H1 (cell line): ENCODE results near the gene C16orf90. TPM values are rescaled to one million over a fixed set of nuclear protein-coding genes. Genes with fewer than 3 reads are reported as not detected.

ENCODE experiments used
- CTCF ChIA-PET: fragments of 300-600 bp; sonication (Branson Sonifier 250); formaldehyde crosslinking; loops from one replicate; lab custom pipeline; 2021; ENCODE audit not compliant: partially characterized antibody; lab: Charles Lee
- POLR2A ChIA-PET: fragments of 300-600 bp; sonication (Branson Sonifier 250); formaldehyde crosslinking; loops from one replicate; lab custom pipeline; 2021; ENCODE audit warnings: inconsistent platforms; ENCODE audit not compliant: partially characterized antibody; lab: Charles Lee
- DNase-seq, 2 experiments: peaks; one replicate each; pipeline versions ENCODE4 v3.0.0 to v3.0.0-alpha.2; 2010 to 2022; ENCODE audit warnings: low spot score in 2 of 2, low read depth in 1 of 2, mixed read lengths in 1 of 2
- FAIRE-seq: peaks from 2 replicates; lab custom pipeline; 2011; peaks lifted over from hg19 to GRCh38; lab: Jason Lieb, UNC
- H2AFZ ChIP-seq: 2 replicates; pipeline ENCODE4 v1.8.1; 2012; ENCODE audit warnings: low read length, inconsistent platforms
- H2AK5ac ChIP-seq: 2 replicates; pipeline ENCODE4 v1.6.1; 2013; ENCODE audit warnings: low read depth, low read length
- H2BK120ac ChIP-seq: replicated peaks from 2 replicates; pipeline ENCODE3; 2013; ENCODE audit warnings: low read depth, low read length, inconsistent platforms
- H2BK12ac ChIP-seq: 2 replicates; pipeline ENCODE4 v1.6.1; 2013; ENCODE audit warnings: low read depth, low read length
- H2BK15ac ChIP-seq: 2 replicates; pipeline ENCODE4 v1.6.1; 2013; ENCODE audit warnings: low read length
- H2BK20ac ChIP-seq: 2 replicates; pipeline ENCODE4 v1.6.1; 2013; ENCODE audit warnings: low read length
- H2BK5ac ChIP-seq: 2 replicates; pipeline ENCODE4 v1.6.1; 2013; ENCODE audit warnings: low read depth, low read length
- H3K14ac ChIP-seq: 2 replicates; pipeline ENCODE4 v1.6.1; 2013; ENCODE audit warnings: inconsistent platforms; ENCODE audit not compliant: insufficient read length
- H3K18ac ChIP-seq: 2 replicates; pipeline ENCODE4 v1.6.1; 2013; ENCODE audit warnings: low read length; ENCODE audit errors: extremely low read depth
- H3K23ac ChIP-seq: 2 replicates; pipeline ENCODE4 v1.6.1; 2013; ENCODE audit warnings: inconsistent platforms; ENCODE audit not compliant: insufficient read length
- H3K23me2 ChIP-seq: 2 replicates; pipeline ENCODE4 v1.6.1; 2013; ENCODE audit warnings: low read depth, low read length
- H3K27ac ChIP-seq: 2 replicates; pipeline ENCODE4 v1.6.1; 2011; ENCODE audit warnings: low read depth, low read length, inconsistent platforms
- H3K27me3 ChIP-seq, 4 experiments: replicated peaks in 1 of 4; 1 replicate in 1 of 4; 2 replicates in 3 of 4; pipeline versions ENCODE4 v1.6.1 to v1.8.1; 2011 to 2013; ENCODE audit warnings: low read length in 3 of 4, mild to moderate bottlenecking in 3 of 4, inconsistent platforms in 2 of 4, mixed read lengths in 2 of 4, moderate library complexity in 1 of 4; ENCODE audit not compliant: control insufficient read depth in 3 of 4, insufficient read depth in 3 of 4; ENCODE audit errors: extremely low read depth in 1 of 4
- H3K36me3 ChIP-seq, 4 experiments: 2 replicates each; pipeline versions ENCODE4 v1.6.1 to v1.8.1; 2011 to 2013; ENCODE audit warnings: mild to moderate bottlenecking in 4 of 4, low read length in 3 of 4, moderate library complexity in 2 of 4, control low read depth in 1 of 4, inconsistent platforms in 1 of 4; ENCODE audit not compliant: insufficient read depth in 4 of 4, control insufficient read depth in 2 of 4
- H3K4ac ChIP-seq: replicated peaks from 2 replicates; pipeline ENCODE3; 2013; ENCODE audit warnings: low read length, low read depth, mixed read lengths, inconsistent platforms; ENCODE audit not compliant: insufficient read length
- H3K4me1 ChIP-seq, 4 experiments: replicated peaks in 1 of 4; 1 replicate in 1 of 4; 2 replicates in 3 of 4; pipeline versions ENCODE4 v1.6.1 to v1.8.1; 2011 to 2013; ENCODE audit warnings: low read length in 3 of 4, inconsistent platforms in 2 of 4, mixed read lengths in 1 of 4; ENCODE audit not compliant: insufficient read depth in 4 of 4, control insufficient read depth in 3 of 4
- H3K4me2 ChIP-seq, 2 experiments: 2 replicates each; pipeline versions ENCODE4 v1.6.1 to v1.8.1; 2011 to 2013; ENCODE audit warnings: low read depth in 2 of 2, low read length in 2 of 2, control low read depth in 1 of 2, inconsistent platforms in 1 of 2, mild to moderate bottlenecking in 1 of 2; ENCODE audit not compliant: insufficient read depth in 1 of 2
- H3K4me3 ChIP-seq, 4 experiments: fragments of 200-600, 300-600 bp in 1 of 4; sonication (generic), shearing (Covaris generic), sonication (Bioruptor Twin) in 1 of 4; 2 replicates each; pipeline versions ENCODE4 v1.5.1 to v1.8.1; 2011 to 2016; ENCODE audit warnings: low read length in 4 of 4, low read depth in 3 of 4, control low read depth in 2 of 4, inconsistent platforms in 2 of 4, mild to moderate bottlenecking in 2 of 4, mixed read lengths in 1 of 4, moderate library complexity in 1 of 4; ENCODE audit not compliant: insufficient read depth in 2 of 4; ENCODE audit errors: extremely low read depth in 1 of 4
- H3K56ac ChIP-seq: replicated peaks from 2 replicates; pipeline ENCODE3; 2013; ENCODE audit warnings: low read depth, mild to moderate bottlenecking, mixed read lengths, low read length, inconsistent platforms; ENCODE audit not compliant: insufficient read length
- H3K79me1 ChIP-seq: 2 replicates; pipeline ENCODE4 v1.6.1; 2013; ENCODE audit warnings: low read depth, low read length, control low read depth
- H3K79me2 ChIP-seq, 2 experiments: 2 replicates each; pipeline versions ENCODE4 v1.6.1 to v1.8.1; 2012 to 2013; ENCODE audit warnings: low read length in 2 of 2, mild to moderate bottlenecking in 2 of 2, inconsistent platforms in 1 of 2; ENCODE audit not compliant: insufficient read depth in 2 of 2, control insufficient read depth in 1 of 2
- H3K9ac ChIP-seq, 4 experiments: replicated peaks in 1 of 4; 1 replicate in 1 of 4; 2 replicates in 3 of 4; pipeline versions ENCODE4 v1.6.1 to v1.8.1; 2011 to 2013; ENCODE audit warnings: low read depth in 3 of 4, low read length in 3 of 4, control low read depth in 2 of 4, mild to moderate bottlenecking in 2 of 4, moderate library complexity in 2 of 4, inconsistent platforms in 1 of 4; ENCODE audit errors: extremely low read depth in 1 of 4
- H3K9me3 ChIP-seq, 2 experiments: 2 replicates each; pipeline versions ENCODE4 v1.6.1 to v1.8.1; 2012 to 2013; ENCODE audit warnings: mild to moderate bottlenecking in 2 of 2, moderate library complexity in 2 of 2, control low read depth in 1 of 2, inconsistent platforms in 1 of 2, low read depth in 1 of 2, low read length in 1 of 2, mixed read lengths in 1 of 2; ENCODE audit not compliant: insufficient read depth in 2 of 2
- H4K20me1 ChIP-seq, 2 experiments: replicated peaks in 1 of 2; 2 replicates each; pipeline versions ENCODE3 to v1.8.1; 2011 to 2013; ENCODE audit warnings: inconsistent platforms in 2 of 2, low read length in 2 of 2, mild to moderate bottlenecking in 1 of 2; ENCODE audit not compliant: insufficient read depth in 2 of 2, control insufficient read depth in 1 of 2
- H4K5ac ChIP-seq: 2 replicates; pipeline ENCODE4 v1.6.1; 2013; ENCODE audit warnings: low read length, low read depth, mixed read lengths, inconsistent platforms; ENCODE audit not compliant: insufficient read length
- H4K8ac ChIP-seq: 2 replicates; pipeline ENCODE4 v1.8.0; 2013; ENCODE audit warnings: mild to moderate bottlenecking, moderate library complexity, low read length, inconsistent platforms; ENCODE audit not compliant: insufficient read depth; ENCODE audit errors: extremely low read depth
- H4K91ac ChIP-seq: replicated peaks from 2 replicates; pipeline ENCODE3; 2013; ENCODE audit warnings: low read length, mixed read lengths, inconsistent platforms; ENCODE audit not compliant: insufficient read length
- GTF2F1 ChIP-seq: IDR thresholded peaks from 2 replicates; pipeline ENCODE4 v1.6.1; 2012; ENCODE audit warnings: low read depth, low read length, improper control_type of control experiment, borderline replicate concordance
- MAX ChIP-seq: IDR thresholded peaks from 2 replicates; pipeline ENCODE4 v1.6.1; 2012; ENCODE audit warnings: inconsistent platforms
- NANOG ChIP-seq: IDR thresholded peaks from 2 replicates; pipeline ENCODE4 v1.6.1; 2011; ENCODE audit warnings: low read length, low read depth, mild to moderate bottlenecking, inconsistent platforms; ENCODE audit not compliant: insufficient read depth, poor library complexity, severe bottlenecking
- RFX5 ChIP-seq: IDR thresholded peaks from 2 replicates; pipeline ENCODE4 v1.6.1; 2011; ENCODE audit warnings: low read depth, low read length, improper control_type of control experiment, borderline replicate concordance
- SIN3A ChIP-seq, 2 experiments: IDR thresholded peaks in 1 of 2; conservative IDR thresholded peaks in 1 of 2; 2 replicates each; pipeline ENCODE4 v1.6.1; 2011 to 2012; ENCODE audit warnings: low read length in 2 of 2, improper control_type of control experiment in 1 of 2, low read depth in 1 of 2, mild to moderate bottlenecking in 1 of 2
- SIRT6 ChIP-seq: IDR thresholded peaks from one replicate; pipeline ENCODE4 v1.7.1; 2012; ENCODE audit warnings: low read length, inconsistent platforms
- WGBS, 2 experiments: shearing (Covaris generic) in 1 of 2; methylation state at CpG; one replicate each; pipeline versions ENCODE4 v1.1.6 to v1.1.7; 2013 to 2015; ENCODE audit warnings: low lambda C conversion rate in 2 of 2, mixed read lengths in 2 of 2, inconsistent platforms in 1 of 2, low coverage in 1 of 2, missing lambda C conversion rate in 1 of 2; ENCODE audit not compliant: insufficient replicate concordance in 2 of 2, insufficient coverage in 1 of 2, insufficient read length in 1 of 2; ENCODE audit errors: extremely low coverage in 1 of 2, missing lambda C conversion rate in 1 of 2; 5-methylcytosine and 5-hydroxymethylcytosine counted together
- polyA plus RNA-seq, 7 experiments: library from polyadenylated mRNA; depleted of rRNA in 3 of 7; stranded (reverse) in 5 of 7; unstranded in 2 of 7; fragments of >200 nt in 5 of 7; fragments of 200-250 nt in 2 of 7; gene quantifications; 1 replicate in 5 of 7; 2 replicates in 1 of 7; 4 replicates in 1 of 7; pipeline versions ENCODE4 v1.2.1 to v1.2.3, GENCODE V29; 2011 to 2013; ENCODE audit warnings: missing spikeins in 2 of 7, mixed read lengths in 2 of 7
- total RNA-seq: library from RNA; stranded (reverse); fragmentation: NEBNext Ultra II Directional; extraction: Animal tissue kit (Norgen Biotek cat#: 25700); gene quantifications from 2 replicates; pipeline ENCODE4 v1.2.1, GENCODE V29; 2021

C16orf90 gene
- total and polyA plus RNA-seq, 2 of the 8 experiments (the other 6 are each of a cell fraction or from before 2014, with no cell fraction given), result not detected

GRCh38 chr16:3488801-3489200, 6.5 kb downstream of the C16orf90 start:
- H2AFZ ChIP-seq, result no peak overlapping the region
- H4K5ac ChIP-seq, result no peak overlapping the region
- H2BK15ac ChIP-seq, result no peak overlapping the region
- H2BK12ac ChIP-seq, result no peak overlapping the region
- 76% methylated on average over 9 of the region's 13 CpGs; no CpG with 5 or more reads in 1 of the 2 experiments for WGBS, 2 experiments
- H4K20me1 ChIP-seq, result peaks cover 2 to 7% of the 10 kb centered on the region in 2 experiments
- no peak overlapping the region for H3K9ac ChIP-seq
- FAIRE-seq (no peak), DNase-seq (no peak)
- H3K4me3 ChIP-seq, result no peak overlapping the region
- H3K4me1 ChIP-seq, result no peaks in the 10 kb centered on the region
- no peak overlapping the region for H3K4me2 ChIP-seq
- no peak overlapping the region for H3K56ac ChIP-seq
- no peaks in the 10 kb centered on the region; the same call in 1 of the 2 replicates for H3K79me1 ChIP-seq
- TF ChIP-seq SIRT6, result no peak
- no peak for TF ChIP-seq MAX
- TF ChIP-seq NANOG, result no peak
- no peak for TF ChIP-seq RFX5
- no peak for TF ChIP-seq GTF2F1
- no peak for TF ChIP-seq SIN3A (conservative IDR thresholded peaks at IDR 0.05 in 1 of 2, IDR thresholded peaks at IDR 0.05 in 1 of 2; ENCODE audit: low read depth in 1 of 2, low read length in 2 of 2)
- H3K9me3 ChIP-seq, result no peaks in the 10 kb centered on the region
- H3K23me2 ChIP-seq, result no peaks in the 10 kb centered on the region
- H3K27me3 ChIP-seq, result no peaks in the 10 kb centered on the region
- H4K91ac ChIP-seq, result no peak overlapping the region
- H2BK120ac ChIP-seq, result no peak overlapping the region
- no peak overlapping the region for H3K23ac ChIP-seq
- POLR2A ChIA-PET, result interaction anchor here (0.7 kb wide), 1 partner anchor 9 kb away, joined by 3 read pairs; no protein-coding TSS in a partner anchor
- H3K79me2 ChIP-seq, result no peaks in the 10 kb centered on the region
- H3K4ac ChIP-seq, result no peak overlapping the region
- H2BK5ac ChIP-seq, result no peak overlapping the region
- H3K14ac ChIP-seq, result no peak overlapping the region
- no peak overlapping the region for H4K8ac ChIP-seq
- peaks cover 3 to 12% (median 9%) of the 10 kb centered on the region in 4 experiments; a peak in 4 of 8 replicates for H3K36me3 ChIP-seq
- CTCF ChIA-PET, result interaction anchor here (1.1 to 6.7 kb wide), 2 partner anchors 8 to 176 kb away, joined by 5 to 27 read pairs; partner anchors contain the start of gene C16orf90
- no peak overlapping the region for H3K27ac ChIP-seq
- no peak overlapping the region for H2AK5ac ChIP-seq
- no peak overlapping the region for H3K18ac ChIP-seq
- no peak overlapping the region for H2BK20ac ChIP-seq
